HT1080 (cell line): Measurements from ENCODE around the gene FREM1. TPM values are rescaled to one million over a fixed set of nuclear protein-coding genes. Genes with fewer than 3 reads are reported as not detected.
A peak's percentile ranks its signal among the peaks of the same experiment; 100 is the strongest.

Source experiments
- DNase-seq: peaks from one replicate; pipeline ENCODE4 v3.0.0-alpha.2; 2015; ENCODE audit warnings: low read depth
- total RNA-seq: library from RNA; depleted of rRNA; stranded (reverse); fragments of >200 nt; shearing (Covaris generic); gene quantifications from 2 replicates; pipeline ENCODE4 v1.2.3, GENCODE V29; 2014

FREM1 gene
- total RNA-seq, 1 experiment from 2014 or later, result 0.05 TPM

GRCh38 chr9:14882090-14882489 is 28.1 kb downstream of the FREM1 start:
- DNase-seq, result no peak

GRCh38 chr9:14881006-14881405 is 29.2 kb downstream of the FREM1 start:
- DNase-seq, result no peak

DNA sequence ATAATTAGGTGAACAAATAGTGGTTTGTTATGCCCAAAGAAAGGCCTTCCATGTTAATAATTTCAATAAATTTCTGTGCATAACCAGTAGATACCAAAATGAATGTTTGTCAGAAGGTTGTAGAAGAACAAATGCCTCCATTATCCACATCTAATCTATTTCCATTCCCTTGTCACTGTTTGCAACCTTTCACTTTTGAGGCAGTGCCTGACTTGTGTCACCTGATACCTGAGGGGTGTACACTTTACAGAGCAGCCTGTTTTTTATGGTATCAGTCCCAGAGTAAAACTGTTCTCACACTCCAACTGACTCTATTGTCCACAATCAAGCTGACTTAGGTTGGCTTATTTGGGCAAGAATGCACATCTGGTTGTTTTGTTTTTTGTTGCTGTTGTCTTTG is 40.1 kb downstream of the FREM1 start:
- DNase-seq, result no peak

DNA sequence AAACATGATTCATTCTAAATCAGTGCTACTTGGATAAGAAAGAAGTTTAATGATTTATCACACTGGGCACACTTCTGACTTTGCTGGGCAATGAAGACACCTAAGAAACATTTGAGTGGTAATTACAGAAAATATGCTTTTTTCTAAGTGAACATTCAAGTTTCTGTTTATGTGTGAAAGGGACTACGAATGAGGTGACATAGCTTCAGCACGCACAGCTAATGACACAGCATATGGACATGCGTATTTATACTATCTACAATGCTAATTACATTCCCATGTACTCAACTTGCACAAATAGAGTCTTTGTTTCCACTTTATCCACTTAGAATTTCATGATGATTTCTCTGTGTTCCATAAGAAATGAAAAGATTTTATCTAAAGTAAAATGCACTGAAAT is 40.6 kb downstream of the FREM1 start:
- no peak for DNase-seq

DNA sequence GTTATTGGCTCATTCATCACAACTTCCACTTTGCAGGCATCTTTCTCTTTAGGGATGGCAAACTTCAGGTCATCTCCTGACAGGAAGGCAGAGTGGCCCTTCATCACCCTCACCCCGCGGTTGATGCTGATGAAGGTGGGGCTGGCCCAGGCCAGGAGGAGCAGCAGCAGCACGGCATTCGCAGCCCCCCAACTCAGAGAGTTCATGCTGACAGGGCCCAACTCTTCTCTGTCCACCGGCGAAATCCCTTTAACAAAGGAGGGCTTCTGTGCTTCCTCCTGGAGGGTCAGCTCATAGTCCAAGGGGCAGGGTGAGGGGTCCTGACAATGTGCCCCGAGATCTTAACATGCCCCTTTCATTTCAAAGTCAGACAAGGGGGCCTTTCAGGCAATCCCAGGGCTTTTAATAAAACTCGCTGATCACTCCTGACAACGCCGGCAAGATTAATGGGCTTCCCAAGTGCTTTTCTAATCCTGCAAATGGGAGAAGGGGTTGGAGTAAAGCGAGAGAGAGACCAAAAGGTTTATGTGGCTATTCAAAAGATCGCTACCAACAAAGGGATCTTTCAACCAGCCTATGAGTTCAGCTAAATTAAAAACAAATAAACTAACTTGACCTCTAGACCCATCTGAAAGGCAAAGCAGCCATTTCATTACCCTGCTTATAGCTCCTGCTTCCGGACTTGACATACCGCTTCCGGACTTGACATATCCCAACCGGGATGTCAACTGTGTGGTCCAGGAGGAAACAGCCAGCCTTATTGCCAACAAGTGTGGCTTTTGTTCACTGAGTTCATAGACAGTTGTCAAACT is 41.2 kb downstream of the FREM1 start:
- DNase-seq, result no peak

- no peak for DNase-seq
These were observed 41.8 kb downstream of the FREM1 start for GRCh38 chr9:14868418-14868771.

DNA sequence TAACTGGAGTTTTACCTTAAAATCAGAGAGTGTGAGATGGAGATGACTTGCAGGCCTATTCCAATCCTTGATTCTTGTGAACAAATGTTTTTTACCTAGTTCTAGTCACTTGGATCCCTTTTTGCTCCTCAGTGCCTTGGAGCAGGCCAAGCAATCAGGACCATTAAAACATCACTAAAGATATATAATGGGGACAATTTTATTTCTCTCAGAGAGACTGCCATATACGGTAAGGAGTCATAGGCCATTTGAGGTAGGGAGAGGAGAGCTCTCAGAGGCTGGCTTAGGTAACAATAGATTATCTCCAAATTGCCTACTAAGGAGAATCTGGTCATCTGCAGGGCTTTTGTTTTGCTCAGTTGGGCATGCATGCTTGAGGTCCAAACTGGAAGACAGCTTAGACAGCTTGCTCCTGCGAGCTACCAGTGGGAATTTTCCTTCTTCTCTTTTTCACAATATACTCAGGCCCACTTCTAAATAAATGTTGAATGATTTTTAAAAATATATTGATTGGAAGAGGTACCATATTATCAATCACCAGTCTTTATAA is 44.0 kb downstream of the FREM1 start:
- no peak for DNase-seq

DNA sequence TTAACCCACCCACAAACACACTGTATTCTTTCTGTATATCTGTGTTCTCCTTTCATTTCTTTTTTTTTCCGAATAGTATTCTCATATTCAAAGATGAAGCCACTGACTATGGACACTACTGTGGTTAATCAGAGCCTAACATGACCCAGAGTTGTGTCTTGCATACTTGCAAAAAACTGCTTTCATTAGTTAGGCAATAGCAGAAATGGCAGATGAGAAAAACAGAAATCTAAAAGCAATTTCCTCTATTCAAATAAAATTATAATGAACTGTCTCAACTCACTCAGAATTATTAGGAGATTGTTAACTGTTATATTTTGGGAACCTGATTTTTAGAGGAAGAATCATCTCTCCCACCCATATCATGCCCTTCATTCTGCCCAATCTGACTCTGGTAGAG is 45.9 kb downstream of the FREM1 start:
- no peak for DNase-seq

GRCh38 chr9:14863402-14863801 is 46.8 kb downstream of the FREM1 start:
- no peak for DNase-seq

DNA sequence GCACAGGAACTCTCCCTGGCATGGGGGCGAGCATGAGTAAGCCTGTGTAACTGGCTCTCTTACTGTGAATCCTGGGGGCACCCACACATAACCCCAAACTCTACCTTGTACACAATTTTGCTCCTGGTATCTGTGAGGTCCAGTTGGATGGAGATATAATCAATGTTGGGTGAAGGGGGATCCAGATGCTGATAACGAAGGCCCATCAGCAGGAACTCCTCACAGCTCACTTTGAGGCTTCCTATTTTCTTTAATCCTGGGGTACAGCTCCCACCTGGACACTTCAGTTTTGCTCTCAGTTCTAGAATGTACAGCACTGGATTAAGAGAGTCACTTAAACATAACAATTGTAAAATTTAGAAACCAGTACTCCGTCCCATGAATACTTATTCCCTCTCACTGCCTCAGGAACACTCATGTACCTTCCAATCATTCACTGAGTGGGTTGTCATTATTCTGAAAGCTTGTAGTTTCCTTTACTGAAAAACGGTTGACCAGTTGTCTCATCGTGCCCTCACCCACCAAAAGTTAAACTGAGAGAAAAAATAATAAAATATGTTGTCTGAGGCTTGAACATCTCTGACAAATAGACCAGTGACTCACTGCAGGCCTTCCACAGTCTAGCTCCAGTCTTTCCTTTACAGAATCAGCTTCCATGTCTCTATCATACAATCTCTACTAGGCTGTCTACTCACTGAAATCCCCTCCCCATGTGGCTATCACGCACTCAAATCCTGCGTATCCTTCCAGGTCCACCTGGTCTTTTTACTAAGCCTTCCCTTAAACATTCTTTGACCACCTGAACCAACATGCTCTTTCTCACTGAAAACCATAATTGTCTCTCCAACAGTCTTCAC is 52.6 kb downstream of the FREM1 start:
- no peak for DNase-seq

DNA sequence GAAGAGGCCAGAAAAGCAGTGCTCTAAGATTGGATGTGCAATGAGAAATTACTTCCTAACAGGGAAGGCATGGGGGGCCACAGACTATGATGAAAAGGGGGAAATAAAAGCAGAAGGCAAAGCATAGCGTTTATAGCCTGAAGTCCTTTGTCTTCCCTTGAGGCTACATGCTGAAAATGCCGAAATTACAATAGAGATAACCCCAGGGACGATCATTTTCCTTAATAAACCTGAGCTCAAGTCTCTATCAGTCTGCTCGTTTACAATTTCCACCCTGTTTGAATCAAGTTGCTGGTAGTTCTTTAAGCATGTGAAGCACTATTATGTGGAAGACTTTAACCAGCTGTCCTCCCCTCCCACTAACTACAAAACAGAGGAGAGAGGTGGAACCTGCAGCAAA is 60.4 kb downstream of the FREM1 start:
- DNase-seq, result no peak

- no peak for DNase-seq
These were observed 60.9 kb downstream of the FREM1 start for GRCh38 chr9:14849296-14849695.

GRCh38 chr9:14846871-14847311 is 63.3 kb downstream of the FREM1 start:
- peak; percentile 40 for DNase-seq

- no peak for DNase-seq
These were observed 67.1 kb downstream of the FREM1 start for GRCh38 chr9:14843163-14843562.

GRCh38 chr9:14842269-14842668 is 68.0 kb downstream of the FREM1 start:
- DNase-seq, result no peak

GRCh38 chr9:14838701-14839100 is 71.5 kb downstream of the FREM1 start:
- DNase-seq, result no peak

- no peak for DNase-seq
These were observed 73.3 kb downstream of the FREM1 start for GRCh38 chr9:14836885-14837284.

DNA sequence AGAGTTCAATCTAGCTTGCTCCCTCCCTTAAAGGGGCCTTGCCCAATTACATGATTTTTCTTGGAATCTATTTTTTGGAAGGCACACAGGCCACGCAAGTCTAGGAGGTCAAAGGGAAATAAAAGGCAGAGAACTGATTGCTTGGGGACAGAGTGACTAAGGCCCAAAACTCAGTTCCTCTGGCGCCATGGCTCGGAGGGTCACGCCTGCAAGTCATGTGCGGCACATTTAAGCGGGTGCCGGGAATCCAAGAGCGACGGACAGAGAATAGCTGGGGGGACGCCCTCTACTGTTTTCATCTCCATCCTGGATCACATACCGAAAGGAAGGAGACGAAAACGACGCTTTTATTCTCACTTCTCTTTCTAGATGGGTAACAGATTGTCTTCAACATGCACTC is 78.6 kb downstream of the FREM1 start:
- no peak for DNase-seq

DNA sequence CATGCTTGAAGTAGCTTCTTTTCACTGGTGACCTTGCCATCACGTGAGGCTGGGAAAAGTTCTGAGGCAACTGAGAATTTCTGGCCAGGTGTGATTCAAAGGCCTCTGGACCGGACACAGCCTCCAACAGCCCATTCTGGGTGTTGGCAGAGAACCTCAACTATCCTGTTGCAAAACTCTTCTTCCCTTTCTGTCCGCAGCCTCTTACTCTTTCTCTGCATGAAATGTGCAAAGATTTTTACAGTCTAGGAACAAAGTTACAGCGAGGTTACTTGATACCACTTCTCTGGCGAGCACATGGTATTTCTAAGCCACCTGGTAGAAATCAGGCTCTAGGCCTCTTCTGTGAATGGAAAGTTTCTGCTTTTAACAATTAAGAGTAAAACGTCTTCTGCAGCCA is 79.2 kb downstream of the FREM1 start:
- no peak for DNase-seq

DNA sequence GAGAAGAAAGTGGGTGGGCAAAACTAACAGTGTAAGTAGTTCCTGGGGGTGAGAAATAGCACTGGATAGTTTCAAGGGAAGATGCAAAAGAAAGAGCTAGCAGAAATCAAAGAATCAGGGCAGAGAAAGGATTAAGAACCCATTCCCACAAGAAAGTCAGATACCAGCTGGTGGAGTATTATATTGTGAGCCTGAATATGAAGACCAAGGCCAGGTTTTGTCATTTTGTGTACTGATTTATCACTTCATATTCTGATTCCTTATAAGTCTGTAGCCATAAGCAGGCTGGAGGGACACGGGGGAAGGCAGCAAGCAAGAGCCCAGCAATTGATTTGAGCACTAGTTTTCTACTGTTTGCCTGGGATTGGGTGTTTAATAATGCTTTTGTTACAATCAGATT is 80.2 kb downstream of the FREM1 start:
- DNase-seq, result no peak

GRCh38 chr9:14829204-14829603 is 81.0 kb downstream of the FREM1 start:
- no peak for DNase-seq

GRCh38 chr9:14827805-14828204 is 82.4 kb downstream of the FREM1 start:
- no peak for DNase-seq
